Lower leg skin (tissue), 3 donors: ENCODE measurements around the gene NMNAT2.

ENCODE experiments used
- CTCF ChIP-seq, 3 donors: fragments of 450-650 bp; IDR thresholded peaks; one replicate each; pipeline ENCODE4 v1.5.1; 2016; ENCODE audit warnings: antibody characterized with exemption in 3 of 3, mild to moderate bottlenecking in 3 of 3, moderate library complexity in 2 of 3
- POLR2A ChIP-seq, 2 donors: fragments of 450-650 bp; IDR thresholded peaks; one replicate each; pipeline ENCODE4 v1.6.1; 2016 to 2017; ENCODE audit warnings: antibody characterized with exemption in 2 of 2, mild to moderate bottlenecking in 1 of 2, moderate library complexity in 1 of 2

GRCh38 chr1:183417772-183418491, at the start of gene NMNAT2:
- no peak for TF ChIP-seq CTCF (IDR thresholded peaks at IDR 0.05)
- TF ChIP-seq POLR2A (IDR thresholded peaks at IDR 0.05): no peak
